Posterior vena cava (tissue), 2 donors: Measurements from ENCODE around the gene PRKCH. TPM values are rescaled to one million over a fixed set of nuclear protein-coding genes. Genes with fewer than 3 reads are reported as not detected.

Source experiments
- DNase-seq: peaks from one replicate; pipeline ENCODE4 v3.0.0-alpha.2; 2020; ENCODE audit warnings: low spot score
- intact Hi-C, 2 donors: fragments of 100-400 bp; cut with DNase I; formaldehyde crosslinking; loops; one replicate each; pipeline versions ENCODE4 v1.14.1 to v1.14.2; 2022 to 2023
- total RNA-seq, 2 donors: library from RNA; stranded (reverse); fragmentation: NEBNext Ultra II Directional; extraction: Animal tissue kit (Norgen Biotek cat#: 25700); gene quantifications; one replicate each; pipeline ENCODE4 v1.2.1, GENCODE V29; 2021
- donor health status: DM: yes; HTN: yes; CAD: no.
- donor health status: DM: yes; HTN: yes; CAD: no.

The PRKCH gene
- total RNA-seq, 2 donors from 2014 or later: 37.3 to 37.5 TPM

DNA sequence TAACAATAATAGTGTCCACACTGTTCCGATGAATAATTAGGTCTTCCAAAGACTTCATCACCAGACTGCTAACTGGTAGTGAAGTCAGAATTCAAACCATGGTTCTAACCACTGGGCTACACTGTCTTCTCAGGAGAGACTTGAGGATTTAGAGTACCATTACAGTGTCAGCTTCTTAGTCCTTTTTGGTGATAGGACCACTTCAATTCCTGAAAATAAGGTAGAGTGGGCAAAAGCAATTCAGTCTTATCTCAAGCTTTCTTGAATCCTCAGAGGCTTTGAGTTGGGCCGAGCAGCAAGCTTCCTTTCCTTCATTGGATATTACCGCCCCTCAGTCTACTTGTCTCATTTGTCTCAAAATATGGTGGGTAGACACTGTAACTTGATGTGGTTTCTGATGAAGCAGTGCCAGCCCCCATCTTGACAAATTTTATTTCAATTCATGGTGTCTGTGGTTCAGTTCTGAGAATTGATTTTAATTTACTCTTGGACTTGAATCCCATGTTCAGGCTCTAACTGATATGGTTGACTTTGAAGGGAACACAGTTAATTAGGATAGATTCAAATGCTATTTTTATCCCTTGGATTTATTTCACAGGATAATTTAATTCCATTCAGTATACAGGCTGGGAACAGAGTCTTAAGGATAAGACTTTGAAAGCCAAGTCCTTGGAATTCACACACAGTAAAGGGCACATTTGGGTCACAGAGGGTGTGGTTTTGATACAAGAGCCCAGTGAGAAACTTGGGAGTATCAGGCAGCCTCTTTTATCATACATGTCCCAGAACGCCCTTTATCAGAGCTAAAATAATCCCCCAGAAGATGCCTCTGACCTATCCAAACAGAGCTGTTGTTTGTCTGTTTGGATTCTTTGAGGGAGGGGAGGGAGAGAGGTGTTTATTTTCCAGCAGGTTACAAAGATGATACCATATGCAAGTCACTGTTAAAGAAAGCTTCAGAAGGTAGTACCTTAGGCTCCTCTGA lies 167.3 kb downstream of the PRKCH start:
- intact Hi-C loops: no loop called here
- DNase-seq: no peak

DNA sequence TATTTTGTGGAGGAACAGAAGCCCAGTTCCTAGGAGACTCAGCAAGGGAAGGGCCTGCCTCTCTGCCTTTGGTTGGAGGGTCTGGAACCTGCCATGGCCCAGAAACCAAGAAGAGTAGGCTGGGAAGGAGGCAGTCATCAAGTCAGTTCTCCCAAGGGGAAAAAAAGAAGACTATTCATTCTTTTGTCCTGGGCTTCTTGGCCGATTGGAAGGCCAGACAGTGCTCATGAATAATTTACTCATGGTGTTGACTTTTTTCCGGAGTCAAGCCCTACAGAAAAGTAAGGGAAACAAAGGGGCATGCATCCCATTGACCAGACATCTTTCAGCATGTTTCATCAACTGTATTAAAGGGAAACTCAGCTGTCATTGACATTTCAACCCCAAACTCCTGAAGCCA lies 168.1 kb downstream of the PRKCH start:
- intact Hi-C loops: no loop called here
- DNase-seq: no peak

DNA sequence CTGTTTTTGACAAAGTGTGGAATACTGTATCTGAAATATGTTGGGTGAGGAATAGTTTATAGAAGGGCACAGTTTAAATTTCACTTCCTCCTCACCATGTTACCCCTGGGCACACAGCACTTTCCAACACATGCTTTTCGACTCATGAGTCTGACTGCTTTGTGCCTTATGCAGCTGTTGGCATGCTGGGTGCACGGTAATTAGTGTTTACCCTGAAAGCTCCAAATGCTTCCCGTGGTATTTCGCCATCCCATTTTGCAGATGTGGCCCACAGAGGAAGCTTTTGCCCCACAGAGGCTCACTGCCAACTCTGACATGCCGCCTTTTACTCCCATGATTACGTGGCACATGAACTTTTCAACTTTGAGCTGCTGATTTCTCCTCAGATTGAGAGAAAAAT lies 168.6 kb downstream of the PRKCH start:
- DNase-seq: peak; percentile 88
- intact Hi-C loops: no loop called here

DNA sequence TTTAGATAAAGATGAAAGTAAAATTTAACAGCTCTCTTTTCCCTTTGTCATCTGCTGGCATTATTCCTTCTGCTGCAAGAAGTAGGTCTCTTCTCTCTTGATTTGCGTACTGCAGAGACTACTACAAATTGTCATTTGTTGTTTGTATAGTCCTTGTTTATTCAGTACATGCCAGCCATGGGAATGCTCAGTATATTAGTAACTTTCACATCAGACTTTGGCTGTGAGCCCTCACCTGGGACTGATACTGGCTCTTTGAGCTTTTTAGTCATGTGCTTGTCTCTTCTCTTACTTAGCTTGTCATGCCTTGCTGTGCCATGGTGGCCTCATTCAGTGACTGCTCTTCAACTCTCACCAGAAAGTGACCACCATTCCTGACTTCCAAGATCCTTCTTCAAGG lies 169.8 kb downstream of the PRKCH start:
- intact Hi-C loops: no loop called here
- no peak for DNase-seq

DNA sequence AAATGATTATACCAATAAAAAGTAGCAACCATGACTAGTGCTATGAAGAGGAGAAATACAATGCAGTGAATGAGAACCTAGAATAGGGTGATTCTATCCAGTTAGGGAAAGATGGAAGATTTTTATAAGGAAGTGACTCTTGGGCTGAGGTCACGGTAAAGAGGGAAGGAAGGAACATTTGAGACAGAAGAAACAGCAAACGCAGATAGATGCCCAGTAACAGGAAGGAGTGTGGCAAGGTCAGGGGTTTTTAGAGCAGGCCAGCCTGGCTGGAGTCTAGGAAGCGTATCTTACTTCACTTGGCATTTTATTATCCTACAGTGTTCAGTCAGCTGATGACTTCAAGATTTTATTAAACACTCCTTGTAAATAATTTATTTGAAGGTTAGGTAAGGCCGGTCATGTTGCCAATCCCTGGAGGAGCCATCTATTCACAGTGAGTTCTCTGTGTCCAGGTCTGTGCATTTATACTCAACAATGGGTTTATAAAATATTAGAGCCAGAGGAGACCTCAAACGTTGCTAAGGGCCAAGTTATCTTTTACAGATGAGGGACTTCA lies 170.6 kb downstream of the PRKCH start:
- DNase-seq: no peak
- intact Hi-C loops: no loop called here

DNA sequence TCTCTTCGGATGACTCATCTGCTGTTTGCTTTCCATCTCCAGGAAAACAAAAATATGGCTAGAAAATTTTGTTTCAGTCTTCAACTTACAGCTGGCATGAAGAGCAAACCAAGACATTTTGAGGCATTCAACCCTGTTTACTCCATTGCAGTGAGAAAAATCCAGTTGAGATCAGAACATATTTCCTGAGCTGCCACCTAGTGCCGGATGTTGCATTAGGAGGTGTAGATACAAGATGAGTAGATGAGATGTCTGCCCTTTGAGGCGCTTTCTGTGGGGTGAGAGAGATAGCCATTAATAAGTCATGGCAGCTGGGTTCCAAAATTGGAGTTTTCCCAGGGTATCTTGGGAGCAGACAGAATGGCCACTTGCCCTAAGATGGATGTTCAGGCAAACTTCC lies 171.1 kb downstream of the PRKCH start:
- intact Hi-C loops: no loop called here
- no peak for DNase-seq

DNA sequence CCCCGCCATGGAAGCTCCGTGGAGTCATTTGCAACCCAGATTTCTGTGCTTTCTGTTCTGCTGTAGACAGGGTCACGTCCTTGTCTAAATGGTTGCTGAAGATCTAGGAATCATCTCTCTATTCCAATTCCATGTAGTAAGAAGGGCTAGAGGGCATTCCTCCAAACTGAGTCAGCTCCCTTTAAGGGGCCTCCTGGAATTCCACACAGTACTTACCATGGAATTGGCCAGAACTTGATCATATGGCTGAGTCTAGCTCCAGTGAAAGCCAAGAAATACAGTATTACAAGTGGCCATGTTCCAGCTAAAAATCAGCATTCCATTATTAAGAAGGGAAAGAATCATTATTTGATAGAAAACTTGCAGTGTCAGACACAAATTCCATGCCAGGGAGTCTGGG lies 171.9 kb downstream of the PRKCH start:
- no peak for DNase-seq
- intact Hi-C loops: no loop called here

DNA sequence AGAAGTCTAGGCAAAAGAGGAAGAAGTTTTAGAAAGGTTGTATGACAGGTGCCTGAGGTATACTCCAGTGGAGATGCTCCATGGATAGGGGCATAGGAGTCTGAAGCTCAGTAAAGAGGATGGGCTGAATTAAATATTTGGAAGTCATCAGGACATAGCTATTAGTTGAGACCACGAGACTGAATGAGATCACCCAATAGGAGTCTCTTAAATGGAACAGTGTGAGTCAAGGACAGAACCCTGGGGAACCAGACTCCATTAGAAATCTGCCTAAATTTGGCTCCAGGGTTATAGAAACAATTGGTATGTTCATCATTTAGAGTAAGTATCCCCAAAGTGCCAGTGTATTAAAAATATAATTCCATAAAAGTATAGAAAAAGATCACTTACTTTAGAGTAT lies 172.6 kb downstream of the PRKCH start:
- intact Hi-C loops: no loop called here
- DNase-seq: no peak

DNA sequence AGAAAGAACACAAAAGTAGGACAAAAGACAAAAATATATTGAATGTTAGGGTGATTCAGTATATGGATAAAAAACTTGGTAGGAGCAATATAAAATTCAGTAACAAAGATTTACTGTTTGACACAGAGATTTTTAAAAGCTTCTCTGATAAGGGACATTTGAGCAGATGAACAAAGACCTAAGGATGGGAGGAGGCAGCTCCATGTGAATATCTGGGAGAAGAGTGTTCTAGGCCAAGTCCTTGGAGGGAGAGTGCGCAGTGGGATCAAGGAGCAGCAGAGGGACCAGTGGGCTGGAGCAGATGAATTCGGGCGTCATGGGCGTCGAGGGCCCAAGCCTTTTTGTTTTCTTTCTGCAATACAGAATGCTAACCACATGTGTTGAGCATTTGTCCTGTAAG lies 174.4 kb downstream of the PRKCH start:
- intact Hi-C loops: no loop called here
- DNase-seq: no peak

DNA sequence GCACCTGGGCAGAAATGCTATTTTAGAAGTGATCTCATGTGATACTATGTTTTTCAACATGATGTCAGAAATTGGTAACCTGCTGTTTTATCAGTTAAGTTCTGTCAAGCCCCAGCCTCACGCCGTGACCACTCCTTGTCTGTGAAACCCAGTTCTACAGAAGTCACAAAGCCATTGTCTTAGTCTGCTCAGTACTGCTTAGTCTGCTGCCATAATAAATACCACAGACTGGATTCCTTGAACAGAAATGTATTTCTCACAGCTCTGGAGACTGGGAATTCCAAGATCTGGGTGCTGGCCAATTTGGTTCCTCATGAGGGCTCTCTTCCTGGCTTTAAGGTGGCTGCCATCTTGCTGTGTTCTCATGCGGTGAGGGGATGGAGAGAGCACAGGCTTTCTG lies 176.9 kb downstream of the PRKCH start:
- DNase-seq: no peak
- intact Hi-C loops: no loop called here

DNA sequence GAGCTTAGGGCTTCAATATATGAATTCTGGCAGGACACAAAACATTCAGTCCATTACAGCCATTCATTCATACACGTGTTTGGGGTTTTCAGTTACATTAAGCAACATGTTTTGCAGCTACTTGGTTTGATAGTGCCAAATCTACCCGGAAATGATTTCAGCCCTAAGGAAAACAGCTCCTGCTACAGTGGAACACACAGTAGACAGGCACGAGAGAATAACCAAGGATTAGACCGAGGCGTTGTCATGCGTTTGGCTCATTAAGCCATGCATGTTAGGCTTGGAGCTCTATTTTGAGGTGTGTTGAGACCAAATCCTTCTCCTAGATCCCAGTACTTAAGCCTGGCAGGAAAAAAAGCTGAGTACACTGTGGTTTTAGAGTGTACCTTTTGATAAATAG lies 177.4 kb downstream of the PRKCH start:
- intact Hi-C loops: no loop called here
- no peak for DNase-seq

DNA sequence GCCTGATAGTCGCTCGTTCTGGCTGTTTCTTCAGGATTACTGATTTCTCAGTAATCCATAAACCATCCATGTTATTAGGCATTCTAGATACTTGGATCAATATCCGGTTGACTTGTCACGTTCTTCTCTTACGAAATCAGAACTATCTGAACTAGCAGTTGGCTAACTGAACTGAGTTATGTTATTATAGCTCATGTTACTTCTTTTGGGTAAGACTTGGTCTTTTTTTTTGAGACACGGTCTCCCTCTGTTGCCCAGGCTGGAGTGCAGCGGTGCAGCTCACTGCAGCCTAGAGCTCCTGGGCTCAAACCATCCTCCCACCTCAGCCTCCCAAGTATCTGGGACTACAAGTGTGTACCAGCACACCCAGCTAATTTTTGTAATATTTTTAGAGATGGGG lies 178.6 kb downstream of the PRKCH start:
- intact Hi-C loops: no loop called here

DNA sequence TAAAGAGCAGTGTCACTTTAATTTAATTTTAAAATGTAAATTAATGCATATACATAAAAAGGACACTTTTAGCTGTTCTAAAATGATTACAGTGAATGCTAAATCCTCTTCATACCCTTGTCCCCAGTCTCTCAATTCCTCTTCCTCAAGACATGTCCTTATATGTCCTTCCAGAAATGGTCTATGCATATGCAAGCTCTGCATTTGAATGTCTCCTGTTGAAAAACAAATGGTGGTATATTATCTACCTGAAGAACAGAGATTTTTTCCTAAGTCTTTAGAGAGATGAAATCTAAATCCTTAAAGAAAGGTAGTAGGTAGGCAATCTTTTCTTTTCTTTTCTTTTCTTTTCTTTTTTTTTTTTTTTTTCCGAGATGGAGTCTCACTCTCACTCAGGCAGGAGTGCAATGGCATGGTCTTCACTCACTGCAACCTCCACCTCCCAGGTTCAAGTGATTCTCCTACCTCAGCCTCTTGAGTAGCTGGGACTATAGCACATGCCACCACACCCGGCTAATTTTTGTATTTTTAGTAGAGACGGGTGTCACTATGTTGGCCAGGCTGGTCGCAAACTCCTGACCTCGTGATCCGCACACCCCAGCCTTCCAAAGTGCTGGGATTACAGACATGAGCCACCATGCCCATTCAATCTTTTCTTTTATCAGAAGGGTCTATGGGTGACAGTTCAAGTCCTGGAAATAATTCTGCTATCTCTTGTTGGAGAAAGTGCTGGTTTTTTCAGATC lies 180.5 kb downstream of the PRKCH start:
- intact Hi-C loops: no loop called here
- DNase-seq: no peak

More for the DNA sequence above, 178.6 kb downstream of the PRKCH start:
- no peak for DNase-seq

DNA sequence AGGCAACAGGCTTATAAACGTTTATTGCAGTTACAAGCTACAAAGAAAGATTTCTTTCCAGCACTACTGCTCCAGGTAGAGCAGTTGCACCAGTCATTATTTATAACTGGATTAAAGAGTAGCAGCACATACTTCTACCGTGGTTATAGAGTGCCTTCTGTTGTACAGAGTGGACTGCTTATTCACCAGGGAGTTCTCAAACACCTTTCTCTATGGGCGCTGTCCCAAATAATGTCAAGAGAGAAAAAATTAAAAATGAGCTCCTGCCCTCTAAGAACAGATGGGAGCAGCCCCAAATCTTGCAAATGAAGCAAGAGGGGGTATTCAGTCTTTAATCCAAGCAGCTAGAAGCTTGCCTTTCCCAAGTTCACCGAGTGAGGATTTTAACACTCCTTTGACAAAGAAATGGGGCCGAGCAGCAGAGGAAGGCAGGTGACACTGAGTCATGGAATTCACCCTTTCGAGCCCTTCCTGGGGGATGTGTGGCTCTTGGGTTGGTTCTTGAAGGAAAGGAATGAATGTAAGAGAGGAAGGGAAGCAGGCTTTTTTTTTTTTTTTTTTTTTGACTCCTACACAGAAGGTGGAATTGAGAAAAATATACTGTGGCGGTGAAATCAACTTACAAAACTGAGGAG lies 181.2 kb downstream of the PRKCH start:
- intact Hi-C loops: no loop called here
- no peak for DNase-seq

DNA sequence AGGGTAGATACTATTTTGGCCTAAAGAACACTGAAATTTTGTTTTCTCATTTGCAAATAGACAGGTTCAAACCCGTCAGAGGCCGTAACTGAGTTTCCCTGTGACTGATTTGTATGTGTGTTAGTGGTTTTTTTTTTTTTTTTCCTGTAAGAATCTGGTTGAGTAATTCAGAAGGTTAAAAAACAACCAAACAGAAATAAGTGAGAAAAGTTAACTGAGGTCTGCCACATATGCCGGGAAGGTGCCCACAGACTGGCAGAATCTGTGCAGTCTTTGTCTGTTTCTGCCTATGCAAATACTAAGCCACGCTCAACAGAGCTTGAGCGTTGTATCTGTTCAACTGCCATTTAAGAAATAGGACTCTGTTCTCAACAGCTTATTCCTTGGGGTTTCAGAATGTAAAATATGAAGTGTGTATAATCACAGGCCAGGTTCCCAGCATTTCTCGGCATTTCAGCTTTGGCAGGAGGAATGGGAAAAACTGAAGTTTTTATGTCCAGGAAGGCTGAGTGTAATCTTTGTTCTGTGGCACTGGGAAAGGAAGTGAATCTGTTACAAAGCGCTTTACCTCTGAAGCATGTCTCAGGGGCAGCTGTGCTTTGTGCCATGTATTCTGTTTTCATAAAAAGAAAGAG lies 181.9 kb downstream of the PRKCH start:
- DNase-seq: no peak
- intact Hi-C loops: no loop called here

DNA sequence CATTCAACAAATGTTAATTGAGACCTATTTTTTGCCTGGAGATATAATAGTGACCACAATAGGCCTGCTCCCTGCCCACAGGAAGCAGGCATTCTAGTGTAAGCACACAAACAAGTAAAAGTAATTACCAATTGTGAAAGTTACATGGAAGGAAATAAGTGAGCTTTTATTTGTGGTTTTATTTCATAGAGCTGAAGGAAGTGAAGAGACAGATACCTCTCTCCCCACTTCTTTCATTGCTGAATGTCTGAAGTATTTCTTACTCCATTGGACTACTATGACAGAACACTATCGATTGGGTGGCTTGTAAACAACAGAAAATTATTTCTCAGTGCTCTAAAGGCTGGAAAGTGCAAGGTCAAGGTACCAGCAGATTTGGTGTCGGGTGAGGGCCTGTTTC lies 183.5 kb downstream of the PRKCH start:
- intact Hi-C loops: no loop called here
- no peak for DNase-seq

DNA sequence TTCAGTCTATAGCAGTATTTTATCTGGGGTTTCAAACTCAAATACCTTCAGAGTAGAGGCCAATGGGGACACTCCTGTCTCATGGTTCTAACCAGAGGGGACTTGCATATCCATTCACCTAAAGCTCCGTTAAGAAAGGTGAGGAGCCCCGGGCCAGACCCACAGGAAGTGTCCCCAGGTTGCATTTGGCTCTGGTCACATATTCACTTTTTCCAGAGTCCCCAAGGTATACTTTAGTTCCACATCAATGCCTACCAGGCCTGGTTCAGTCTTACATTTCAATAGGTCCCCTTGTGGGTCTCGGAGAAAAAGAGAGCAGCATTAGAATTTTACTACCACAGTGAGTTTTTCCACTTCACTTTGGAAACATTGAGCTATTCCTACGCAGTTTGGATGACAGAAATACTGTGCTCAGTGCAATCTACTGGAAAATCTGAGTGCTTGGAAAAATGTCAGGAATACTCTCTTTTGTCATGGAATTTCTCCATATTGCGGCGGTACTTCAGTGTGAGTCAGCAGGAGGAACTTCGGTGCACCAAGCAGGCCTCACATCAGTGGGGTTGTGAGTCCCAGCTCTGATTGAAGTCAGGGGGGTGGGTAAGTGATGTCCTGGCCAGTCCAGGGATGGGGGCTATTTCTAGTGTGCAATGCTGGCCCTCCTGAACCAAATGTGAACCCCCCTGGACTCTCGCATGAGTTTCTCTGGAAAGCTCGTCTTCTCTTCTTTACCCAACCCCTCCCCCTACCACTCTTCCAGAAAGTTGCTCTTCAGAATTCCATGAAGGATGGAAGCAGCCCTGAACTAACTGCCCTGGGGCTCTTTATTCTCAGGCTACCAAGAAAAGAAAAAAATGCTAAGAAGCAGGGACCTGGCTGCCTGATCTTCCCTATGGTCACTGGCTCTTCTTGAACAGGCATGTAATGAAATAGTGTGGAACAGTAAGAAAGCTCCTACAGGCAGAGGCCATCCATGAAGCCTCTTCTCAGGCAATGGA lies 184.7 kb downstream of the PRKCH start:
- intact Hi-C loops: no loop called here
- DNase-seq: no peak

DNA sequence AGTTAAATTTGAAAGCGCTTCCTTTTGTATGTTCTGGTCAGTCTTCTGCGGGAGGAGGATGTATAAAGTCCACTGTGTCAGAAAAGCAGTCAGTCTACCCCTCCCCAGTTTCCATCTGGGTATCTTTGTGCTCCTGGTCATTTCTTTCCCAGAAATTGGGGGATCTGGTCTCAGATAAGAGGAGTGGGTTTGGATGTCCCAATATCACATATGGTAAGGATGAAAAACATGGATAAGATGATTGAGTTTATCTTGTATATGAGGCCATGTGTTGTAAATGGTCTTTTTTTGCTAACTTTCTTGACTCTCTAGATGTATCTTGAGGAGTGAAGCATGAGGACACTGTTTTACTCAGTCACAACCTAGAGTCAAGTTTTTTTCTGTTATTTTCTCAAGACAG lies 187.1 kb downstream of the PRKCH start:
- intact Hi-C loops: no loop called here
- no peak for DNase-seq
